Measurements from ENCODE around the gene PTGES2.

DNA sequence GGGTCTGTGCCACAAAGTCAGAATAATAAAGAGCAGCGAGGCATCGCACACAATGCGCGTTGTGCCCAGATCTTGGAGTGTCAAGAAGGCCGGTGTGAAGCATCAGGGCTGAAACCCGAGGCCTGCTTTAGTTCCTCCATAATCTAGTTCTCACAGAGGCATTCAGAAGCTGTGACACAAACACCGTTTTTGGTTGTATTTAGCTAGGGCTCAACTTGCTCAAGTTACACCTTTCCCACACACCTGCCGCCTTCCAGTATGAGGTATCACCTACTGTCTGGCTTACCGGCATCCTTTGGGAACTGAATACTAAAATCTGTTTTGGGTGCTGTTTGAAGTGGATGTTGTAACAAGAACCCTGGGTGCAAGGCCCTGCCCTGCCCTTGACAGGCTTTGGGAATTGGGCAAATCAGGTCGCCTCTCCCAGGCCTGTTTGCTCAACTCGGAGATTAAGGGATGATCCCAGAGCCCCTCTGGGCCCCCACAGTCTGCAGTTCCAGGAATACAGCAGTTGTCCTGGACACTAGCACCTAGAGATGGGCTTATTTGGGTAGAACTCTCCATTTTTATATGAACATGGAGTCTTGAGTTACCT is 32.5 kb downstream of the PTGES2 start:
- TF ChIP-seq, protein P1, sequence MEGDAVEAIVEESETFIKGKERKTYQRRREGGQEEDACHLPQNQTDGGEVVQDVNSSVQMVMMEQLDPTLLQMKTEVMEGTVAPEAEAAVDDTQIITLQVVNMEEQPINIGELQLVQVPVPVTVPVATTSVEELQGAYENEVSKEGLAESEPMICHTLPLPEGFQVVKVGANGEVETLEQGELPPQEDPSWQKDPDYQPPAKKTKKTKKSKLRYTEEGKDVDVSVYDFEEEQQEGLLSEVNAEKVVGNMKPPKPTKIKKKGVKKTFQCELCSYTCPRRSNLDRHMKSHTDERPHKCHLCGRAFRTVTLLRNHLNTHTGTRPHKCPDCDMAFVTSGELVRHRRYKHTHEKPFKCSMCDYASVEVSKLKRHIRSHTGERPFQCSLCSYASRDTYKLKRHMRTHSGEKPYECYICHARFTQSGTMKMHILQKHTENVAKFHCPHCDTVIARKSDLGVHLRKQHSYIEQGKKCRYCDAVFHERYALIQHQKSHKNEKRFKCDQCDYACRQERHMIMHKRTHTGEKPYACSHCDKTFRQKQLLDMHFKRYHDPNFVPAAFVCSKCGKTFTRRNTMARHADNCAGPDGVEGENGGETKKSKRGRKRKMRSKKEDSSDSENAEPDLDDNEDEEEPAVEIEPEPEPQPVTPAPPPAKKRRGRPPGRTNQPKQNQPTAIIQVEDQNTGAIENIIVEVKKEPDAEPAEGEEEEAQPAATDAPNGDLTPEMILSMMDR (IDR thresholded peaks at IDR 0.05; ENCODE audit: insufficient read depth, low read depth, low read length): no peak
- TF ChIP-seq EZH2 (IDR thresholded peaks at IDR 0.05; ENCODE audit: insufficient read depth, low read length): no peak
